GM19240 (cell line): ENCODE measurements around the gene GFRA1.

Source experiments
- DNase-seq: peaks from one replicate; pipeline ENCODE4 v3.0.0; 2011; ENCODE audit warnings: low spot score; ENCODE audit not compliant: insufficient read length

GFRA1 gene

DNA sequence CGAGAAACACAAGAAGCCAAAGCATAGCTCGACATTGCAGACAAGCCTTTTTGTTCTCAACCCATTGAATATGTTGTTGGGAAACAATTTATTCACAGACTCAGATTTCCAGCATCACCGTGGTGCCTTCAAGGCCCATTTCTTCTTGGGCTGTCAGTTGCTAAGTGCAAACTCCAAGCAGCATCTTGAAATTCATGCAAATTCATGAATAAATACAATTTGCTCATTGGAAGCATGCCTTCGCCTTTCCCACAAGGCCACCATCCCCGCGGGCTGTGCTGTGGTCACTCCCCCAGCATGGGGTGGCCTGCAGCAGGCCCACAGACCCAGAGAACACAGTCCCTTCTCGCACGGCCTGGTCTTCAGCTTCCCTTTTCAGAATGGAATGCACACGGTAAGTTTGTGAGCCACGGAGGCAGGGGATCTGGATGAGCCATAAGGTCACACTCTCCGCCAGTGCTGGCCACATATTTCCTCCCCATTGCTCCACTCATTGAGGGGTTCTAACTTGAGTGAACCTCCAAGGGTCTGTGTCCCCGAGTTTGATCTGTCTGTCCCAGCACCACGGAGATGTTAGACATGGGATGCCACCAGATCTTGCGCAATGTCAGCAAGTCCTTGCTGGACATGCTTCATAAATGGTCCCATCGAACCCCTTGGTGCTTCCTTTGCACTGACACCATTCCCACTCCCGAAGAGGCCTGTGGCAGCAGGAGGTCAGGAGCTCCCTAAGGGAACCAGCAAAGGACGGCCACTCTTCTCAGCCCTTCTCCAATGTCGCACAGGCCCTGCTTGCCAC is 109.5 kb downstream of the GFRA1 start:
- no peak for DNase-seq

DNA sequence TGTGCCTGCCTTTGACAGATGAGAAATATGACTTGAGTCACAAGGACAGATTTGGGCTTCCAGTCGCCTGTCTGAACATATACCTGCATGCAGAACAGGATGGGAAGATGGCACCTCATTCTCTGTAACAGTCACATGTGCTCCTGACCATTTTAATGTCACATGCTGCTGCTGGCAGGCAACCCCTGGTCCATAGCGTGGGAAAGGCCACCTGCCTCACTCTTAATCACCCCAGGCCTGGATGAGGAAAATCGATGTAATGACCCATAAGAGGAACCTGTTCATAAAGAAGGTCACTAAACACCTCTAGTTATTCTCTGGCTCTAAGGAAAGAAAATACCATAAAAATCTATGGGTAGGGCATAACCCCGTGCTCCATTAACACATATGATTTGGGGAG is 110.2 kb downstream of the GFRA1 start:
- no peak for DNase-seq

DNA sequence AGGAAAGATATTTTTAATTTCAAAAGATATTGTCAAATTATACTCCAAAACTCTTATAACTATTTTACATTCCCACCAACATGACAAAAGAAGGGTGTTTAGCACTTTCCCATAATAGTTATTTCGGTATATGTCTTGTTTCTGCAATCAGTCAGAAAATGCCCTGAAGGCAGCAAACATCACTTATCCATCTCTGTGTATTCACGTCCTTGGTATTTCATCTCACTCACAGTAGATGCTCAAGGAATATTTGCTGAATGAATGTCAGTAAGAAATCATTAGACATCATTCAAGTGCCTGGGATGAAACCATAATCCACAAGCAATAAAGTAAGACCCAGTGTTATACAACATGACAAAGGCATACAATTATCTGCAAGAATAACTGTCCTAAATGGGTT is 112.7 kb downstream of the GFRA1 start:
- no peak for DNase-seq

DNA sequence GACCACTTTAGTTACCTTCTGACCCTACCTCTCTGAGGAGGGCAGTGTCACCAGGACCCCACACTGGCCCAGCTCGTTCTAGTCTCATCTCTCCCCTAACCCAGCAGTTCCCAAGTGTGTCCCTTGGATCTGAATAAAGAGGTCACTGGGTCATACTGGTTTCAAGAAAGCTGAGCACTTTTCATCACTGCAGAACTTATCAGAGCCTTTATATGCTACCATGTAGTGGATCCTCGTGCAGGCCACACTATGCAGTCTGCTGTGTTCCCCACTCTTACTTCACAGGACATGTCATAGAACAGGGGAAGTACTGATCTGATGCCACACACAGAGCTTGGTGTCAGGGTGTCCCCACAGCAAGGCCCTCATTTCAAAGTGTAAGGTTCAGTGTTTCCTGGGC is 113.8 kb downstream of the GFRA1 start:
- no peak for DNase-seq

DNA sequence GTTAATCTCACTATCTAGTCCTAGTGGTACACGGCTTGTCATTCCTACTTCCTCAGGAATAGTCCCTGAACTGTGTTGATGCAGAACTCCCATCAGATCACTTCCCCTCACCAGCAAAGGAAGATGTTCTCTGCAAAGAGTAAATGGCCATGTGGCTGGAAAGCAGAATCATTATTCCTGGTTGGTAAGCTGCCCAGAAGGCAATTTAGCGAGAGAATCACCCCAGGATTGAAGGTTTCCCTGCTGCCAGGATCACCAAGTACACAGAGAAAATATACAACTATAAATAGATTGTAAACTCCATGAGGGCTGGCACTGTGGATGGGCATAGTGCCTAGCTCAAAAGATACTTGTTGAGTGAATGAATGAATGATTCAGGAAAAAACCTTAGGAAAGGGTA is 115.0 kb downstream of the GFRA1 start:
- no peak for DNase-seq

DNA sequence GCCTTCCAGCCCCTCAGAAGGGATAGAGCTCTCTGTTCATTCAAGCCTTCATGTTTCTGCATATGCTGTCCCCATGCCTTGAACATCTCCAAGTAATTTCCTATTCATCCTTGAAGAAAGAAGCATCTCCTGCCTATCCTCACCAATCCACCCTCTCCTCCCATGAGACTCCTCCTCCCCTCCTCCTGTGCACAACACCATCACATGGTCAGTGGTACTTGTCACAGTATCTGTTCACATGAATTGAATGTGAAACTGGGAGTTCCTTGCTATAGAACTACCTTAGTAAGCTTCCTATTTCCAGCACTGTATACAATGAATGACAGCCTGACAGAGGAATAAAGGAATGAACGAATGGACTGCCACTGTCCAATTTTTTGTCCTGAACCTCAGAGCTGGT is 115.5 kb downstream of the GFRA1 start:
- DNase-seq, result no peak

DNA sequence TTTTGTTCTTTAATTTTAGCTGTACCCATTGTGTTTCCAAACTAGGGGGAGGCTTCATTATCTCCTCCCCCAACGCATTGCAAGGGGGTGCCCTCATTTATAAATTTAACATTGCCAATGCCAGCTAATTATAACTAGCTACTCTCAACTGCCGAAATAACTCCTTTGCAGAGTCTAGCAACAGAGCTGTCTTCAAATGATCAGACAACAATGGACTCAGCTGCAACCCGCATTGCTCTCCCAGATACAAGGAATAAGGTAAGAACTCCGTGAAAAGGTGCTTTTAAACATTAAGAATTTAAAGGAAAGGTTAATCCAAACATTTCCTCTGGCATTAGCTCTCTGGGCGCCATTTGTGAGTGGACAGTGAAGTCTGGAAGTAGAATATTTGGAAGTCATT is 116.2 kb downstream of the GFRA1 start:
- DNase-seq, result no peak

DNA sequence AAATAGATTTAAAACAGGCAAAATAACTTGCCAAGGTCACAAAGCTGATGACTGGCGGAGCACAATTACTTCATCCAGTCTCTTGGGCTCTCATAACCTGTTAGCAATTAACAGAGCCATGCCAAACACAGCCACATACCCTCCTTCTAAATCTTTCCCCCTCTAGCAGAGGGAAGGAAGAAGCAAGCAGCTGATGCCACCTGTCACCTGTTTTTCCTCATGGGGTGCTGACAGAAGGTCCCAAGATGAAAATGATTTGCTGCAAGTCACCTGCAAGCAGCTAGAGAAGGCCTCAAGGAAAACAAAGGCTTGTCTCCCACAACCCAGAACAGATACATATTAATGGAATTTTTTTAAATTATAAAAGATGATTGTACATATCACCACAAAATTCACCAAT is 117.8 kb downstream of the GFRA1 start:
- DNase-seq, result no peak

DNA sequence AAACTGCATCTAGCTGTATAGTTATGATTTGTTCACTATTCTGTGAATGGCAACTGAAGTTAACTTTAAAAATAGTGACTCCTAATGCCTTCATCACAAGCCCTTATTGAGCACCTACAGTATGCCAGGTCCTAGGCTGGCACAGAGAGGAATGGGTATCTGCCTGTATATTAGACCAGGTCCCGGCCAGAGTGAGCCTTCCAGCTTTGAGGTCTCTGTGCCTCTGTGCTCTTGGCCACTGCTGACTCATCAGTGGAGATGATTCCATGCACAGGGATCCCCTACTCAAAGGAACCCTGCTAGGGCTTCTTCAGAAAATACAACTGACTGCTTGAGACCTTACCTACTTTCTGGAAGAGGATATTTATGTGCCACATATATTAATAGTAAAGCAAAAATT is 118.4 kb downstream of the GFRA1 start:
- no peak for DNase-seq

DNA sequence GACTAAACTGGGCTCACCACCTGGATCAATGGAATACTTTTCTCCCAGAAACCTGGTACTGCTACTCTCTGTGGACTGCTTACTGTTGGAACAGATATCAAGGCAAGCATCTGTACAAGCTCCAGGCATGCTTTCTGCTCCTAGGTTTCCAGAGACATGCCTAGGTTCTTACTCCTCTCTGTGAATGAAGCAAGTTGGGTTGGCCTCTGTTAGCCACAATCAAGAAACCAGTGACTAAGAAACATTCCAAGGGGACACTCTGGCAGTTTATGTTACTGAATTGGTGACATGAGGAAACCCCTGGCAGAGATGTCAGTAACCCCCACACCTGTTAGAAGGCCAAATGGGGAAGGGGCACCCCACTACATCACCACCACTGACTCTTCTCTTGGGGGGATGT is 121.9 kb downstream of the GFRA1 start:
- no peak for DNase-seq

DNA sequence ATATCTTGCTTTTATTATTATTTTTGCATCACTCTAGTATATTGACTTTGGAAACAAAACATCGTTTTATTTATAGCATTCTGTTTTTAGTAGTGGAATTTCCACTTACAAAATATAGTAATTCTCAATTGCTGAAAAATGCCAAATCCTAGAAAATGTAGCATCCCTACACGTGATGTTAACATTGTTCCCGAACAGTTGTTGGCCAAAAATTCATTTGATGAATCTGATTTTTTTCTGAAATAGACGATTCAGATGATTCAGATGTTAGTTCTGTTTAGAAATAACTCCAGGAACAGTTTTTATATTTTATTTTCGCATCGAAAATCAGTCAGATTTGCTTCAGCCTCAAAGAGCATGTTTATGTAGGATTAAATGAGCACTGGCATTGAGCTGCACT is 122.4 kb downstream of the GFRA1 start:
- no peak for DNase-seq

DNA sequence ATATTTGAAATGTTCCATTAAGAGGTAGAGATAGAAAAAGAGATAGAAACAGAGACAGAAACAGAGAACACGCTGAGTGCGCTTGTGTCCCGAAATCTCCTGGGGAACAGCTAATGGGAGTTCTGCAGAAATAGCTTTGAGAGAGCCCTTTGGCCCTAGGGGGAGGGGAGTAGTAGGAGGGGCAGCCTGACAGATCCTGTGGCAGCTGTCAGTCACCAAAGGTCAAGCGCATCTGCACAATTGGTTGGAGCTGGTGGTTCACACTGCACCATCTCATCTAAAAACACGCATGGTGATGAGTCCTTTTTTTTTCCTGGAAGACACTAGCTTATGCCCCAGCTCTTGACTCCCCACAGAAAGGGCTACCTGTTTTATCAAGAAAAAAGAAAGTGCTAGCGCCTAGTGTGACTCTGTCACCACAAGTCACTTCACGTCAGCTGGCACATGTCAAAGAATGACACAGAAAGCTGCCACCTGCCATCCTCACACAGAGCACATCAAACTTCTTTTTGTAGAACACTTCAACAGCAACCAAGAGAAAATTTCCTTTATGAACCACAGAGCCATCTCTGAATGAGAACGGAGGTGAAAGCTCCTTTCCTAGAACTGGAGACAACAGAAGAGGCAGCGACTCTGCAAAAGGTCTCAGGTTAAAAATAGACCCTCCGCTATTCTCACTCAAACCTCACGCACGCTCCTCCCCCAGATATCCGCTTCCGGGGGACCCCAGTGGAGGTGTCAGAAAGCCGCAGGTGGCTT is 125.7 kb downstream of the GFRA1 start:
- no peak for DNase-seq

DNA sequence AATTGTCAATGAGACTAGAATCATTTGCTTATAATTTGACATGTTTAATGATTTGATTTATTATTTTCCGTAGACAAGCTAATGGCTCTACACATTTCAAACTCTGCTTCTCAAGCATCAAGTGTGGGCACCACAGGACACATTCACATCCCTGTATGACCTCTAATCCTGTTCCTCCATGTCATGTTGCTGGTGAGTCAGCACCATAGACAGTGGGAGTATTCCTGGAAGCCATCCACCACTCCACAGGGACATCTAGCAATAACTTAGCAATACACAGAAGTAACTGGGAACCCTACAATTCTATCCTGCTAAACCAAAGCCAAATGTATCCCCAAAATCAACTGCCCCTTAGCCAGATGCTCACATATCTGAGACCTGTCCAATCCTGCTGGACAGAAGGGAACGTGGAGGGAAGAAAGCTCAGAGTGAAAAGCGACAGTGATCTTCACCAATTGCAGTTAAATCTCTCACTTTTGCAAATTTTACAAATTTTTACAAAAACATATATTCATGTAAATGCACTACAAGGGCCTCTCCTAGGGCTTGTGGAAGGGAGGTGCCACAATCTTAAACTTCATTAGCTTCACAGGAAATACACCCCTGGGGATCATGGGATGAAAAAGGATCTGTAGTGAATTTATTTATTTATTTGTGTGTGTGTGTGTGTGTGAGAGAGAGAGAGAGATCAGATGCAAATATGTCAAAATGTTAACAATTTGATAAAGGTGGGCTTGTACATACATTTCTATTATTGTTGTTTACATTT is 126.5 kb downstream of the GFRA1 start:
- DNase-seq, result no peak

DNA sequence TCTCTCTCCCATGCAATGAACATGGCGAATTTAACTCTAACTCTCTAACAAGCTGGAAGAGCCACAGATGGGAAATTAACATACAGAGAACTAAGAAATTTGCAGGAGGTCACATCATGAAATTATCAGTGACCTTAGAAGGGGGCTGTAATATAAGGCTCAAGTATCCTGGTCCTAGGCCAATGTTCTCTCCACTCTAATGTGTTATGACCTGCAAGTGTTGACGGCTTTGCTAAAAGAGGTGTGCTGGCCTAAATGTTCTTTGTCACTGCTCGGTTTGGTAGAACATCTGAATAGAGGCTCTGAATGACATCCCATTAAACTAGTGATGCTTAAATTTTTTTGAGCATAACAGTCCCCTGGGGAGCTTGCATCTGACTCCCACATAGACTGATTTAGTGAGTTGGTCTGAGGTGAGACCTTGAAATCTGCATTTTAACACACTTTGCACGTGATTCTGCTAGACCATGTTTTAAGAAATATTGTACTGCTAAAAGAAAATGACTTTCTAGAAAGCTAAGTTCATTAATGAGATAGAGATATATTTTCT is 129.3 kb downstream of the GFRA1 start:
- DNase-seq, result no peak

DNA sequence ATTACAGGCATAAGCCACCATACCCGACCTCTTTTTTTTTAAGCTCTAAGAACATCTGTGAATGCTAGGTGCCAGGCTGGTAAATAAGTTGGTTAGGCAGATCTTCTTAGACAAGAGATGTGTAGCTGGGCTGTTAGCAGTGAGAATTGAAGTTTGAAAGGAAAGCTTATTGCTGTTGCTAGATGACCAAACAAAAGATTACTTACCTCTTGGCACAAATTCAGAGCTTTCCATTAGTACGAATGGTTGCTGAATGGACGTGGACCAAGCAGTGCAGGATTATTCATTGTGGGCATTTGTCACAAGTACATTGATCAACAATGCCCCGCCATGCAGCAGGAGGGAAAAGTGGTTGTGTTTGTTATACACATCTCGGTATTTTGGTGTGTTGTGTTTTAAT is 131.2 kb downstream of the GFRA1 start:
- DNase-seq, result no peak

DNA sequence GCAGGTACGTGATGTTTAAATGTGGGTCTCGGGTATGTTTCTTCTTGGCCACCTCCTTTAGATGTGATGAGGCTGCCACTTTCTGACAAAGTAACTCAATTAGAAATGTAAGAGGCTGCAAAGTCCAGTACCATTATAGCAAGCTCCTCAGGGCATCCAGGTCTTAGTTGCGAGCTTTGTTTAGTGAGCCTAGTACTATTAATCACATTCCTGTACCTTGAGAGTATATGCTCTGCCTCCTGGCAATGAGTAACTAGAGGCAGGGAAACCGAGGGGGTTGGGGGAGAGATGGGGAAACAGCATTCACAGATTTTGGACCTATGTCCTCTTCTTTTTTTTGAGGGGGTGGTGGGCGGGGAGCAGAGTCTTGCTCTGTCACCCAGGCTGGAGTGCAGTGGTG is 131.8 kb downstream of the GFRA1 start:
- DNase-seq, result no peak

DNA sequence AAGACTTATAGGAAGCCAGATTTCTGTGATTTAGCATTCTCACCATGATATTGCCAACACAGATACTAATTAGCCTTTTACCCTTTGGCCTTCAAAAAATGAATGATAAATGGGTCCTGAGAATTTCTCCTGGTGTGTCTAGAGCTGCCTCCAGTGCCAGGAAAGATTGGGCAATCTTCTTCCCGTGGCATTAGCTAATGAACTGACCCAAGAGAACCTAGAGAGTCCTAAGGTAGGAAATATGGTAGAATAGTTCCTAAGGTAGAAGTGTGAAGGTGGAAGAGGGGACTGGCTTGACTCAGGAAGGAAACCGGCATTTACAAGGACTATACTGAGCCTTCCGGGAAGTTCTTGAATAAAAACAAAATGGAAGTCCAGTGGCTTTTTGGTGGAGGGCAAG is 133.1 kb downstream of the GFRA1 start:
- no peak for DNase-seq

DNA sequence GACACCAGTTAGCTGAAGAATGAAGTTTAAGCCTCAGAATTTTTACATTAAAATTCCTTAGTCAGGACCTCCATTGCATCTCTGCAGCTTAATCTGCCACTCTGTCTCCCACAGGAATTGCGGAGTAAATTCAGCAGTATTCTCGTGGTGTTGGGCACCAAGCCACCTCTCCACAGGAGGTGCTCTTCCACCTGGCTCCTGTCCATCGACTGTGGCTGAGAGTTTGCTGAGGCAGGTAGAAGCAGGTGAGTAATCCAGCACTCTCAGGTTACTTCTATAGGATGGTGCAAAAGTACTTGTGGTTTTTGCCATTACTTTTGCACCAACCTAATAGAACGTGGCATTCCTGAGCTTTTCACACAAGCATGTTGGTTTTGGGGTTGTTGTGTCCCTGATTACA is 134.1 kb downstream of the GFRA1 start:
- no peak for DNase-seq

DNA sequence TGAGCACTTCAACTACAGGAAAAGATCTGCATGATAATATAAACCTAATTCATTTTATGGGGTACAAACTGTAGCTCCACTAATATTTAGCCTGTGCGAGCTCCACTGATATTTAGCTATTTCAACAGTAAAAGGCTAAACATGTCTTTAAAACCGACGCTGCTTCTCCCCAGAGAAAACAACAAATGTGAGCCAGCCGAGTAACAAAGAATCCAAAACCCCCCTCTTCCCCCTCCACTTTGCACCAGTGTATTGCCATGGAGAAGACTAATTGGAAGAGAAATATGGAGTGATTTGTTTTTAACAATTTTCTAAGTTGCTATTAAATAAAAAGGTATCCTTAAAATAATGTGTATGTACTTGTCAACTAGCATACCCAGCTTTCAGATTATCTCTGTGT is 136.7 kb downstream of the GFRA1 start:
- no peak for DNase-seq

DNA sequence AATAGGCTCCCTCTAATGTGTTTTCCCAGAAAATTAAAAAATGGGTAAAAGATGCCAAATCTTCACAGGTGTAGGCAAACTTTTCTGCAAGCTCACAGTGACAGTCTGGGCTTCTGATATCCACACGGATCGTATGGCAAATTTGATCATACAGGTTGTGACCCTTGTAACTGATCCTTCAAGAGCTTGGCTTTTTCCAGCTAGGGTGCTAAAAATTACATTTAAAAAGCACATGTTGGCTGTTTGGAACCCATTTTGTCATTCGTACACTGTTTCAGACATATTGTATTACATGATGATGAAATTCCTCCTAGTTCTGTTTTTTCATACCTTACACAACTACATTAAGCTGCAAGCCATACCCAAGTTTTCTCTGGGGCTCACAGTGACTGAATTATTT is 138.7 kb downstream of the GFRA1 start:
- DNase-seq, result no peak

DNA sequence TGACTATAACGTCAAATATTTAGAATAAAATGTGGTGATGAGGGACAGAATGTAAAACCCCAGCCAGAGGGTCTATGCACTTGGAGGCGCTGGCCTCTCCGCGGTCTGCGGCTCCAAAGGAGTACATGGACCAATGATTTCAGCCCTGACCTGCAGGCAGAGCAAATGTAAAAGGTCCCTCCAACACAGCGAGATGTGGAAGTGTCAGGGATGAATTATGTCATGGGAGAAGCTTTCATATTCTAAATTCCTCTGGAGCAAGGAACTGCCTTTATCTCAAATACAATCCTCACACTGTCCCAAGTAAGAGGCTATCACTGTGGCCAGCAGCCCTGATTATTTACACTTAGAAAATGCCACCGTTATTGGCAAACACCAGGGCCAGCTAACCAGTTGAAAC is 139.4 kb downstream of the GFRA1 start:
- no peak for DNase-seq

DNA sequence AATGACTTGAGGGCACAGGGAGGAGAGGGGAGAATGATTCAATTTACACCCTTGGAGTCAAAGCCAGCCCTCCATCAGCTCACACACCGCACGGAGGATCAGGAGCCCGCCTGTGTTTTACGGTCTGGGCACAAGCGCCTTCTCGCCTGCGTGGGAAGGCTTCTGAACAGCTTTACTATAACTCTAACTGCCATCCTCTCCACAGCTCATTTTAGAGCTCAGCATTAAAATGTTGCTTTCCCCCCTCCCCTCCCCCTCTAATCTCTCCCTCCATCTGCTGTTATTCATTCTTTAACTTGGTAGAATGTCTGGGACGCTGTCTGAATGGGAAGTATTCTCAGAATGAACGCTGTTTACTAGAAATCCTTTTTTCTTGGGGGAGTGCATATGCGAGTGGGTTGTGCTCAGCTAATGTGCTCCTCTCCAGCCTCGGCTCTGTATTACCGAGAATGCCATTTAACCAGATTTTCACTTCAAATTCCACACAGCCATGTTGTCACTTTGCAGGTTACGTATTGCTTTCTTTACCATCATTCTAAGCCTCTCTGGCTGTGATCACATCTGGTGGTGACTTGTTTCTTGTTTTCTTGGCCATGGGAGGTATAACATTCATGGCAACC is 140.1 kb downstream of the GFRA1 start:
- DNase-seq, result no peak
